HT1080 (cell line): ENCODE data around the gene PPP1R16B. TPM values are rescaled to one million over a fixed set of nuclear protein-coding genes. Genes with fewer than 3 reads are reported as not detected.

ENCODE experiments used
- DNase-seq: peaks from one replicate; pipeline ENCODE4 v3.0.0-alpha.2; 2015; ENCODE audit warnings: low read depth
- total RNA-seq: library from RNA; depleted of rRNA; stranded (reverse); fragments of >200 nt; shearing (Covaris generic); gene quantifications from 2 replicates; pipeline ENCODE4 v1.2.3, GENCODE V29; 2014

The PPP1R16B gene
- total RNA-seq, 1 experiment from 2014 or later = 0.05 TPM

- DNase-seq = peak; percentile 60
Measured at GRCh38 chr20:38825901-38826625, 20.6 kb downstream of the PPP1R16B start.

DNA sequence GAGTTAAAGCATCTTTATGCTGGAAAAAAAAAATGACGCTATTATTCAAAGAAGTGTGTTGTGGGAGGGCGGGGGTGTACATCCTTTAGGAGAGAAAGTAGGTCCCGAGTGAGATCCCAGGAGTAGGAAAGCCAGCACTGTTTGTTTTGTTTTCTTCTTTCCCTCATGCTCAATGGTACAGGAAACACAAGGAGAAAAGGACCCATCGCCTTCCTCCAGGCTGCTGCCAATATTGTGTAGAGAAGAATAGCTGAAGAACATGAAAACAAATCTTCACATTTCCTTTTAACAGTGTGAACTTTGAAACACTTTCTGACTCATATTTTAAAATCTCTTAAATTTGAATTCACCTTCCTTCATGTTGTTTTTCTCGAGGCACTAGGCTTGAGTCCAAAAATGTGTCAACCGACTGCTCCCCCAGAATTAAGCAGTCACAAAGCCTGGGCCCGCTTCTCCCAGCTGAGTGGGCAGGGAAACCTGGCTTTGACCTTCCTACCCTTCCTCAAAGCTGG, 22.3 kb downstream of the PPP1R16B start:
- DNase-seq = no peak

- no peak for DNase-seq
Measured at GRCh38 chr20:38828514-38829295, 23.2 kb downstream of the PPP1R16B start.

DNA sequence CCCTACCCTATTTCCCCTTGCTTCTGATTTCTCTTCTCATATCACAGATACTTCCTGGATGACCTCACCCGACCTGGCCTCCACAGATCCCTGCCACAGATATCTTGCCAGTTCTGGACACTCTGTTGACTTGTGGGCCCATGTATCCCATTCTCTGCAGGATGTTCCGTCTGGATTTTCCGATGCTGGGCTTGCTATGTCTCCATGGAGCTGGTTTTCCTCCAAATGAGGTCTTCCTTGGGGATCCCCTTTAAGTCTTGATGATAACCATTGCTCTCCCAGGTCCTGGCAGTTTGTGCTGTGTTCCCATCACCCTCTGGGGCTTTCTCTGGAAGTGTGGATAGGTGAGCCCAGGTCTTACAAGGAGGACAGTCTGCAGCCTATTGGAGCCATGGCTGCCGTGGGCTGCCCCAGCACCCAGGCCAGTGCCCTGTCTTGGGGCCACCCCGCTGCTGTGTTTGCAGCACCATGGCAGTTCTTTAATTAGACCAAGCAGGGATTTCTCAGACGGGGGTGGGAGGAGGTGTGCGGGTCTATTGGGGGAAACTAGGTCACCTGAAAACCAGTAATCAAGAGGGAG, 23.9 kb downstream of the PPP1R16B start:
- DNase-seq = no peak

GRCh38 chr20:38830356-38830755, 24.9 kb downstream of the PPP1R16B start:
- DNase-seq = no peak

- DNase-seq = no peak
Measured at GRCh38 chr20:38831049-38831691, 25.7 kb downstream of the PPP1R16B start.

- DNase-seq = no peak
Measured at GRCh38 chr20:38831995-38832620, 26.6 kb downstream of the PPP1R16B start.

DNA sequence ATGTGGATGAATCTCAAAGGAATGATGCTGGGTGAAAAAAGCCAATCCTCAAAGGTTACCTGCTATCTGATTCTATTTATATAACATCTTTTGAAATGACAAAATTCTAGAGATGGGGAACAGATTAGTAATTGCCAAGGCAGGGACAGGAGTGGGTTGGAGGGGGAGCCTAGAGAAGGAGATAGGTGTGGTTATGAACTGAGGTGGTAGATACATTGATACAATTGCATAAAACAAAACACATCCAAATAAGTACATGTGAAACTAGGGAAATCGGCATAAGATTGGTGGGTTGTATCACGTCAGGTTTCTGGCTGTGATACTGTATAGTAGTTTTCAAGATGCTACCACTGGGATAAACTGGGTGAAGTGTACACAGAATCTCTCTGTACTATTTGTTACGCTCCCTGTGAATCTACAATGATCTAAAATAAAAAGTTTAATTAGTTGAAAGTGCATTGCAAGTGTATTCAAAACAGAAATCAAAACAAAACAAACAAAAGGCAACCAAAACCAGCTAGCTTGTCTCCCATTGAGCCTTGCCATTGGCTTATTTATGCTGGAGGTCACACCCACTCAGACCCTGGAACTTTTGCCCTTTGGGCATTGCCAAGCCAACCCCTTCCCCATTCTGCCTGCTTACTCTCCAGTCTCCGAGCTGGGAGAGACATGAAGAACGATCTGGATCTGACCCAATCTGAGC, 27.8 kb downstream of the PPP1R16B start:
- no peak for DNase-seq

GRCh38 chr20:38833857-38834164, 28.3 kb downstream of the PPP1R16B start:
- DNase-seq = no peak

DNA sequence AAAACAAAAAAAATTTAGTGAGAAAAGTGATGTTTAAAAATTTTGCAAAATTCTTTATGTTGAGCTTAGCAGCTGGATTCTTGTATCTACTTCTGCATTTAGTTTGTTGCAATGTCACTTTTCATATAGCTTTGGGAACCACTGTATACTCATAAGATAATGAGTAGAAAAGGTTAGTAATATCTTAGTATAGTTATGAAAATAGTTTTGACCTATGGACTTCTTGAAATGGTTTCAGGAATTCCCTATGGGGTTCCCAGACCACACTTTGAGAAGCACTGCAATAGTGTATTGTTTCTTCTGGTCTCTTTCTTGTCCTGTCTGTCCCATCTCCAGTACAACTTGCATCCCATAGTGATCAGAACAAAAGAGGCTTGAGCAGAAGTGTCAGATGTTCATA, 29.4 kb downstream of the PPP1R16B start:
- no peak for DNase-seq

DNA sequence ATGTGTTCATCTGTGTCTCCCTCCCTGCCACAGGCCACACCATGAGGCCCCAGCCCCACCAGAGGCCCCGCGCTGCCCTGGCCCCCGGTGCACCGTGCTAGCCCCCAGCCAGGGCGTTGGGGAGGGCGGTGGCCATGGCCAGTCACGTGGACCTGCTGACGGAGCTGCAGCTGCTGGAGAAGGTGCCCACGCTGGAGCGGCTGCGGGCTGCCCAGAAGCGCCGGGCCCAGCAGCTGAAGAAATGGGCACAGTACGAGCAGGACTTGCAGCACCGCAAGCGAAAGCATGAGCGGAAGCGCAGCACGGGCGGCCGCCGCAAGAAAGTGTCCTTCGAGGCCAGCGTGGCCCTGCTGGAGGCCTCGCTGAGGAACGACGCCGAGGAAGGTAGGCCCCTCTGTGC, 30.3 kb downstream of the PPP1R16B start:
- DNase-seq = no peak

- DNase-seq = no peak
Measured at GRCh38 chr20:38836991-38837390, 31.5 kb downstream of the PPP1R16B start.

DNA sequence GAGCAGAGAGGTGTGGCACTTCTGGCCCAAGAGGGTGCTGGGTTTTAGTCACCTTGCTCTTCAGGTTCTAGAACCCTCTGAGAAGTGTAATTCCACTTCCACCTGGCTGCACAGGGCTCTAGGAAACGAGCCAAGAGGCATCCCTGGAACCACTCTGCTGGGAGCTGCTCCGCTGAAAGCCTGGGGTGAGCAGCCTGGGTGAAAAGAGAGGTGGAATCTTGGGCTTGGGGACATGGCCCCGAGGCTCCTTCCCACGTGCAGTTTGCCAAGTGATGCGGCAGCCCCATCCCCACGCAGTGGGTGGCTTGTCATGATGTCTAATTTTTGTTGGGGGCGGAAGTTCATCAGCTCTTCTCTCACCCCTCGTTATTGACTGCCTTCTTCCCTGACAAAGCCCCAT, 32.8 kb downstream of the PPP1R16B start:
- DNase-seq = no peak

- DNase-seq = no peak
Measured at GRCh38 chr20:38839563-38839962, 34.1 kb downstream of the PPP1R16B start.

GRCh38 chr20:38840053-38840893, 34.8 kb downstream of the PPP1R16B start:
- no peak for DNase-seq

GRCh38 chr20:38840894-38841470, 35.5 kb downstream of the PPP1R16B start:
- no peak for DNase-seq

- DNase-seq = no peak
Measured at GRCh38 chr20:38841570-38841969, 36.1 kb downstream of the PPP1R16B start.

- DNase-seq = no peak
Measured at GRCh38 chr20:38842026-38842425, 36.5 kb downstream of the PPP1R16B start.

- DNase-seq = no peak
Measured at GRCh38 chr20:38842558-38842981, 37.1 kb downstream of the PPP1R16B start.
